Ascending aorta (tissue), 2 donors: ENCODE results near the gene UBE2O. TPM values are rescaled to one million over a fixed set of nuclear protein-coding genes. Genes with fewer than 3 reads are reported as not detected.

Experiments used
- DNase-seq, 2 donors: peaks; one replicate each; pipeline ENCODE4 v3.0.0-alpha.2; 2019; ENCODE audit warnings: low spot score in 2 of 2
- H3K27ac ChIP-seq, 2 donors: fragments of 200-600 bp; sonication (generic); one replicate each; pipeline ENCODE4 v1.5.1; 2016 to 2017; ENCODE audit warnings: mild to moderate bottlenecking in 1 of 2
- H3K27me3 ChIP-seq: fragments of 200-600 bp; sonication (generic); one replicate; pipeline ENCODE4 v1.5.1; 2017
- H3K36me3 ChIP-seq, 2 donors: fragments of 200-600 bp; sonication (generic); one replicate each; pipeline ENCODE4 v1.5.1; 2016
- H3K4me1 ChIP-seq, 2 donors: fragments of 200-600 bp; sonication (generic); one replicate each; pipeline ENCODE4 v1.5.1; 2016 to 2017; ENCODE audit warnings: mild to moderate bottlenecking in 1 of 2
- H3K4me3 ChIP-seq, 2 donors: fragments of 200-600 bp; sonication (generic); one replicate each; pipeline ENCODE4 v1.5.1; 2016 to 2017; ENCODE audit warnings: mild to moderate bottlenecking in 1 of 2
- H3K9me3 ChIP-seq, 2 donors: fragments of 200-600 bp; sonication (generic); one replicate each; pipeline ENCODE4 v1.5.1; 2016
- intact Hi-C: fragments of 100-400 bp; cut with DNase I; formaldehyde crosslinking; loops from one replicate; pipeline ENCODE4 v1.15.1; 2023
- total RNA-seq: library from RNA; depleted of rRNA; stranded (reverse); fragments of >200 nt; gene quantifications from one replicate; pipeline ENCODE4 v1.1.0, GENCODE V29; 2016
- TF ChIP-seq, protein P1 (sequence below), 3 experiments: fragments of 200-600 bp in 2 of 3; fragments of 450-650 bp in 1 of 3; sonication (generic) in 2 of 3; IDR thresholded peaks; one replicate each; pipeline ENCODE4 v1.5.1; 2016 to 2019; ENCODE audit warnings: antibody characterized with exemption in 3 of 3, mild to moderate bottlenecking in 1 of 3, moderate library complexity in 1 of 3

Gene UBE2O
- total RNA-seq, 1 donor from 2014 or later: 19.6 TPM

DNA sequence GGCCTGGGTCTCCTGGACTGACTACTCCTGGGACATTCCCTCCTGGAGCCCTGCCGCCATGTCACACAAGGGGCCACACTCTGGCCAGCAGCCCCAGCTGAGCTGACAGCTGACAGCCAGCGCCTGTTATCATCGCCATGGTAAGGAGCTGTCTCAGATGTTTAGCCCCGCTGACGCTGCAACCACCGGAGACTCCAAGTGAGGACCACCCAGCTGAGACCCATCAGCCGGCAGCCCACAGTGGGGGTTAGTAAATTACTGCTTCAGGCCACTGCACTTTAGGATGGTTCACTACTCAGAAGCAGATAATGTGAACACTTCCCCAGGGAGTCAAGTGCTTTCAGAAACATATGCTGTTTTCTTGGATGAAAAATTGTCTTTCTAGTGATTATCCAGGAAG is 83.1 kb downstream of the UBE2O start:
- Histone ChIP-seq H3K27ac (peak overlapping the region; percentile 51 to 76), H3K27me3 (no peaks in the 10 kb centered on the region), H3K4me3 (no peak overlapping the region), H3K9me3 (no peaks in the 10 kb centered on the region), H3K36me3 (no peaks in the 10 kb centered on the region), H3K4me1 (peaks cover 0 to 8% of the 10 kb centered on the region in 2 donors)
- intact Hi-C loops: loop anchor here (1.0 kb wide), 2 partner anchors 15 to 16 kb away; no protein-coding TSS in a partner anchor
- TF ChIP-seq, protein P1, sequence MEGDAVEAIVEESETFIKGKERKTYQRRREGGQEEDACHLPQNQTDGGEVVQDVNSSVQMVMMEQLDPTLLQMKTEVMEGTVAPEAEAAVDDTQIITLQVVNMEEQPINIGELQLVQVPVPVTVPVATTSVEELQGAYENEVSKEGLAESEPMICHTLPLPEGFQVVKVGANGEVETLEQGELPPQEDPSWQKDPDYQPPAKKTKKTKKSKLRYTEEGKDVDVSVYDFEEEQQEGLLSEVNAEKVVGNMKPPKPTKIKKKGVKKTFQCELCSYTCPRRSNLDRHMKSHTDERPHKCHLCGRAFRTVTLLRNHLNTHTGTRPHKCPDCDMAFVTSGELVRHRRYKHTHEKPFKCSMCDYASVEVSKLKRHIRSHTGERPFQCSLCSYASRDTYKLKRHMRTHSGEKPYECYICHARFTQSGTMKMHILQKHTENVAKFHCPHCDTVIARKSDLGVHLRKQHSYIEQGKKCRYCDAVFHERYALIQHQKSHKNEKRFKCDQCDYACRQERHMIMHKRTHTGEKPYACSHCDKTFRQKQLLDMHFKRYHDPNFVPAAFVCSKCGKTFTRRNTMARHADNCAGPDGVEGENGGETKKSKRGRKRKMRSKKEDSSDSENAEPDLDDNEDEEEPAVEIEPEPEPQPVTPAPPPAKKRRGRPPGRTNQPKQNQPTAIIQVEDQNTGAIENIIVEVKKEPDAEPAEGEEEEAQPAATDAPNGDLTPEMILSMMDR (IDR thresholded peaks at IDR 0.05): no peak
- DNase-seq: no peak

DNA sequence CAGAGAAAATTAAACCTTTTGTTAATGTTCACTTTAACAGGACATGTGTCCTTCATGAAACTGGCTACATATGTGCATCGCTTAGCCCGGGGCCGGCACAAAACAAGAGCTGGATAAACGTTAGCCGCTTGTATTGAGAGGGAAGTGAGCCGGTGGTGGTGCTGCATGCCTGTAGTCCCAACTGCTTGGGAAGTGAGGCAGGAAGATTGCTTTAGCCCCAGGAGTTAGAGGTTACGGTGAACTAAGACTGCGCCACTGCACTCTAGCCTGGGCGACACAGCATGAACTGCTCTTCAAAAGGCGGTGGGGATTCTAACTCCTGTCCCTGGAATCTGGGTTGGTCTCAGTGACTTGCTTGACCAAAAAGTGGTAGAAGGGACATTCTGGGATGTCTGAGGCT is 83.6 kb downstream of the UBE2O start:
- TF ChIP-seq, protein P1 (IDR thresholded peaks at IDR 0.05): no peak
- no peak for DNase-seq
- H3K4me3 ChIP-seq: no peak overlapping the region
- no peaks in the 10 kb centered on the region for H3K36me3 ChIP-seq
- H3K27ac ChIP-seq: peak overlapping the region; percentile 51 to 76
- intact Hi-C loops: no loop called here
- peaks cover 0 to 8% of the 10 kb centered on the region in 2 donors for H3K4me1 ChIP-seq
- no peaks in the 10 kb centered on the region for H3K27me3 ChIP-seq
- no peaks in the 10 kb centered on the region for H3K9me3 ChIP-seq

DNA sequence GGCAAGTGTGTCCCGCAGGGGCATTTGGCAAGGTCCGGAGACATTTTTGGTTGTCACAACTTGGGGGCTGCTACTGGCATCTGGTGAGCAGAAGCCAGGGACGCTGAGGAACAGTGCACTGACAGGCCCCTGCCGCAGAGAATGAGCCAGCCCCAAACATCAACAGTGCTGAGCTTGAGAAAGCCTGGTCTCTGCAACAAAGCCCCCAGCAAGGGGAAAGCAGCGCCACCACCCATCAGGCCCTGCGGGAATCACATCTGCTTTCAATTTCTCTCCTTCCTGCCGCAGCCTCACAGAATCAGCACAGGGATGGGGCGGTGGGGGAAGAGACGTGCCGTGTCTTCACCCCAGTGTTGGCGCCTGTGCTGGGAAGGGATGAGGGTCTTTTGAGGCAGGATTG is 84.4 kb downstream of the UBE2O start:
- Histone ChIP-seq H3K27me3 (no peaks in the 10 kb centered on the region), H3K9me3 (no peaks in the 10 kb centered on the region), H3K4me3 (no peak overlapping the region), H3K36me3 (no peaks in the 10 kb centered on the region), H3K27ac (no peak overlapping the region), H3K4me1 (peaks cover 0 to 8% of the 10 kb centered on the region in 2 donors)
- TF ChIP-seq, protein P1 (IDR thresholded peaks at IDR 0.05): no peak
- intact Hi-C loops: no loop called here
- DNase-seq: no peak

DNA sequence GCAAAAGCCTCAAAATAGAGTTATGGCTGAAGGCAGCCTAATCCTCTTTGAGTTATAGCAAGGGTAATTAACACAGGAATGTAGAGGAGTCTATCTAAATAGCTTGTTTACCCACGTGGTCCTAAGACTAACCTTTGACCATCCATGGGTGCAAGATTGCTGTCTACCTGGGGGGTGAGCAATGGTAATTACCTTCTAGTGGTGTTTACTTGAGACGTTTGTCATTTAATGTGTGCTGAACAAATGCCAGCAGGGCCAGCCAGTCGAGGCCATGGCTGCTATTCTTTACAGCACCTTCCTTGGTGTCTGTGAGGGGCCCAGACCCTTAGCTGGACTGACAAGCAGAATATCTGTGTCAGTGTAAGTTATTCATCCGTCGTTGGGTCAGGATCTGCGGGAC is 85.3 kb downstream of the UBE2O start:
- H3K36me3 ChIP-seq: no peaks in the 10 kb centered on the region
- H3K4me3 ChIP-seq: no peak overlapping the region
- H3K27me3 ChIP-seq: no peaks in the 10 kb centered on the region
- no peaks in the 10 kb centered on the region for H3K9me3 ChIP-seq
- intact Hi-C loops: no loop called here
- DNase-seq: no peak
- H3K27ac ChIP-seq: no peak overlapping the region
- TF ChIP-seq, protein P1 (IDR thresholded peaks at IDR 0.05): no peak
- H3K4me1 ChIP-seq: peaks cover 0 to 8% of the 10 kb centered on the region in 2 donors

DNA sequence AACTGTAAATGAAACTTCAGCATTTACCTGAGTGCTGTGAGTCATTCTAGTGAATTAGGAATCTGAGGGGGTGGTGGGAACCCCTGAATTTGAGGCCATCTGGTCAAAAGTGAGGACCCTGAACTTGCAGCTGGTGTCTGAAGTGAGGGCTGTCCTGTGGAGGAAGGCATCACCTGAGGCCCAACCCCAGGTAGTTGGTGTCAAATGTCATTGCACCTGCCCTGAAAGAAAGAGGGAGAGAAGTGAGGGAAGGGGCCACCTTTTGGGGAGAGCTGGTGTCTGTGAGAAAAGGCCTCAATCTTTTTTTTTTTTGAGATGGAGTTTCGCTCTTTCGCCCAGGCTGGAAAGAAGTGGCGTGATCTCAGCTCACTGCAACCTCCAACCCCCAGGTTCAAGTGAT is 86.7 kb downstream of the UBE2O start:
- H3K4me1 ChIP-seq: peaks cover 0 to 5% of the 10 kb centered on the region in 2 donors
- no peak overlapping the region for H3K4me3 ChIP-seq
- H3K27me3 ChIP-seq: no peaks in the 10 kb centered on the region
- intact Hi-C loops: no loop called here
- no peak overlapping the region for H3K27ac ChIP-seq
- TF ChIP-seq, protein P1 (IDR thresholded peaks at IDR 0.05): no peak
- H3K36me3 ChIP-seq: no peaks in the 10 kb centered on the region
- no peaks in the 10 kb centered on the region for H3K9me3 ChIP-seq
- DNase-seq: no peak
